IMR-90 (cell line): ENCODE results near the gene EEF2K. TPM values are rescaled to one million over a fixed set of nuclear protein-coding genes. Genes with fewer than 3 reads are reported as not detected.

Experiments used
- ATAC-seq: fragments of 200-7000 bp; cut with Tn5 transposase; 2 replicates; pipeline ENCODE4 v1.9.1; 2020; ENCODE audit warnings: low read depth, mild to moderate bottlenecking, moderate library complexity
- BruUV-seq: library from RNA; stranded (reverse); fragments of 400-500 nt; replicated peaks from 2 replicates; lab custom pipeline; 2021; lab: Mats Ljungman, UMichigan
- CTCF ChIA-PET: fragments of 300-600 bp; formaldehyde crosslinking; extraction: SDS; loops from one replicate; lab custom pipeline; 2021; ENCODE audit warnings: antibody characterized with exemption; lab: Yijun Ruan, JAX
- POLR2A ChIA-PET: fragments of 300-600 bp; sonication (Branson Sonifier 250); formaldehyde crosslinking; loops from one replicate; lab custom pipeline; 2022; ENCODE audit warnings: antibody characterized with exemption; ENCODE audit not compliant: unreplicated experiment; lab: Charles Lee
- DNase-seq: peaks from one replicate; pipeline ENCODE4 v3.0.0; 2013
- H2AFZ ChIP-seq: replicated peaks from 2 replicates; pipeline ENCODE3; 2013; ENCODE audit warnings: low read length, mild to moderate bottlenecking; ENCODE audit not compliant: poor library complexity
- H2AK5ac ChIP-seq: 2 replicates; pipeline ENCODE4 v1.6.1; 2013; ENCODE audit warnings: low read depth, low read length, inconsistent platforms
- H2AK9ac ChIP-seq: replicated peaks from 2 replicates; pipeline ENCODE3; 2013; ENCODE audit warnings: mild to moderate bottlenecking, low read depth, low read length, moderate library complexity; ENCODE audit not compliant: poor library complexity
- H2BK120ac ChIP-seq: 2 replicates; pipeline ENCODE4 v1.6.1; 2013; ENCODE audit warnings: low read depth, low read length, inconsistent platforms
- H2BK15ac ChIP-seq: 3 replicates; pipeline ENCODE4 v1.6.1; 2013; ENCODE audit warnings: low read depth, low read length, inconsistent platforms
- H2BK20ac ChIP-seq: 2 replicates; pipeline ENCODE4 v1.6.1; 2013; ENCODE audit warnings: low read depth, mild to moderate bottlenecking, inconsistent platforms, low read length, moderate library complexity
- H2BK5ac ChIP-seq: 2 replicates; pipeline ENCODE4 v1.6.1; 2013; ENCODE audit warnings: mild to moderate bottlenecking, low read depth, low read length, inconsistent platforms; ENCODE audit not compliant: poor library complexity, severe bottlenecking
- H3K14ac ChIP-seq: replicated peaks from 2 replicates; pipeline ENCODE4 v1.6.1; 2013; ENCODE audit warnings: low read depth, low read length, inconsistent platforms
- H3K18ac ChIP-seq: 2 replicates; pipeline ENCODE4 v1.6.1; 2013; ENCODE audit warnings: low read depth, low read length, control low read depth
- H3K23ac ChIP-seq: 2 replicates; pipeline ENCODE4 v1.6.1; 2013; ENCODE audit warnings: low read depth, low read length, inconsistent platforms
- H3K27ac ChIP-seq: 2 replicates; pipeline ENCODE4 v1.5.1; 2013; ENCODE audit warnings: mild to moderate bottlenecking, control low read depth, low read length; ENCODE audit not compliant: insufficient read depth
- H3K27me3 ChIP-seq: 2 replicates; pipeline ENCODE4 v1.6.1; 2013; ENCODE audit warnings: low read length; ENCODE audit not compliant: control insufficient read depth, insufficient read depth
- H3K36me3 ChIP-seq: 2 replicates; pipeline ENCODE4 v1.6.1; 2013; ENCODE audit warnings: low read length, mixed read lengths; ENCODE audit not compliant: control insufficient read depth, insufficient read depth
- H3K4ac ChIP-seq: 2 replicates; pipeline ENCODE4 v1.6.1; 2013; ENCODE audit warnings: low read depth, low read length, inconsistent platforms
- H3K4me1 ChIP-seq: 2 replicates; pipeline ENCODE4 v1.6.1; 2013; ENCODE audit warnings: low read length, mixed read lengths; ENCODE audit not compliant: control insufficient read depth, insufficient read depth
- H3K4me2 ChIP-seq: 2 replicates; pipeline ENCODE4 v1.6.1; 2013; ENCODE audit warnings: low read depth, mild to moderate bottlenecking, control low read depth, low read length, moderate library complexity
- H3K4me3 ChIP-seq: 2 replicates; pipeline ENCODE4 v1.5.1; 2013; ENCODE audit warnings: low read depth, mild to moderate bottlenecking, control low read depth, low read length, moderate library complexity; ENCODE audit not compliant: insufficient read depth
- H3K56ac ChIP-seq: 2 replicates; pipeline ENCODE4 v1.6.1; 2013; ENCODE audit warnings: low read length, inconsistent platforms; ENCODE audit not compliant: insufficient read depth; ENCODE audit errors: extremely low read depth
- H3K79me1 ChIP-seq, 2 experiments: 2 replicates each; pipeline ENCODE4 v1.6.1; 2013; ENCODE audit warnings: low read length in 2 of 2, inconsistent platforms in 1 of 2, low read depth in 1 of 2
- H3K9ac ChIP-seq: 2 replicates; pipeline ENCODE4 v1.6.1; 2013; ENCODE audit warnings: low read depth, low read length, control low read depth
- H3K9me1 ChIP-seq: 2 replicates; pipeline ENCODE4 v1.6.1; 2013; ENCODE audit warnings: low read length, inconsistent platforms; ENCODE audit not compliant: insufficient read depth
- H3K9me3 ChIP-seq: 2 replicates; pipeline ENCODE4 v1.6.1; 2013; ENCODE audit warnings: low read length; ENCODE audit not compliant: control insufficient read depth, insufficient read depth
- H4K20me1 ChIP-seq: 2 replicates; pipeline ENCODE4 v1.6.1; 2013; ENCODE audit warnings: low read length, inconsistent platforms; ENCODE audit not compliant: insufficient read depth
- H4K5ac ChIP-seq: 2 replicates; pipeline ENCODE4 v1.6.1; 2013; ENCODE audit warnings: mild to moderate bottlenecking, low read depth, low read length, control low read depth
- H4K8ac ChIP-seq, 2 experiments: 2 replicates each; pipeline ENCODE4 v1.6.1; 2013; ENCODE audit warnings: low read depth in 2 of 2, low read length in 2 of 2, control low read depth in 1 of 2, inconsistent platforms in 1 of 2
- H4K91ac ChIP-seq: 2 replicates; pipeline ENCODE4 v1.6.1; 2013; ENCODE audit warnings: low read depth, low read length, inconsistent platforms; ENCODE audit not compliant: insufficient read depth
- BHLHE40 ChIP-seq: fragments of 150-350 bp; IDR thresholded peaks from 2 replicates; pipeline ENCODE4 v1.6.1; 2016; ENCODE audit warnings: mild to moderate bottlenecking, low read depth, low read length
- CEBPB ChIP-seq: IDR thresholded peaks from 2 replicates; pipeline ENCODE4 v1.6.1; 2012; ENCODE audit warnings: low read depth, low read length, improper control_type of control experiment
- CHD1 ChIP-seq: IDR thresholded peaks from 2 replicates; pipeline ENCODE4 v1.6.1; 2012; ENCODE audit warnings: low read depth, low read length, improper control_type of control experiment
- CTCF ChIP-seq: conservative IDR thresholded peaks from 2 replicates; pipeline ENCODE4 v1.5.1; 2012; ENCODE audit warnings: mild to moderate bottlenecking, low read depth, low read length, improper control_type of control experiment
- ELK1 ChIP-seq: fragments of 150-350 bp; IDR thresholded peaks from 2 replicates; pipeline ENCODE4 v1.6.1; 2016; ENCODE audit warnings: low read depth, mild to moderate bottlenecking, low read length, moderate library complexity, borderline replicate concordance
- FOS ChIP-seq: fragments of 150-350 bp; IDR thresholded peaks from 2 replicates; pipeline ENCODE4 v1.6.1; 2016; ENCODE audit warnings: low read depth, low read length
- MAFK ChIP-seq: IDR thresholded peaks from 2 replicates; pipeline ENCODE4 v1.6.1; 2012; ENCODE audit warnings: low read depth, low read length, improper control_type of control experiment
- MAZ ChIP-seq: IDR thresholded peaks from 2 replicates; pipeline ENCODE4 v1.6.1; 2012; ENCODE audit warnings: low read depth, mild to moderate bottlenecking, low read length, improper control_type of control experiment, moderate library complexity, borderline replicate concordance
- MXI1 ChIP-seq: IDR thresholded peaks from 2 replicates; pipeline ENCODE4 v1.6.1; 2012; ENCODE audit warnings: low read depth, mild to moderate bottlenecking, low read length, moderate library complexity, borderline replicate concordance
- NFE2L2 ChIP-seq: fragments of 150-350 bp; IDR thresholded peaks from 2 replicates; pipeline ENCODE4 v1.6.1; 2016; ENCODE audit warnings: low read depth, mild to moderate bottlenecking, low read length
- POLR2A ChIP-seq: IDR thresholded peaks from 2 replicates; pipeline ENCODE4 v1.6.1; 2012; ENCODE audit warnings: mild to moderate bottlenecking, low read depth, low read length
- RCOR1 ChIP-seq: IDR thresholded peaks from 2 replicates; pipeline ENCODE4 v1.6.1; 2012; ENCODE audit warnings: mild to moderate bottlenecking, low read length, improper control_type of control experiment; ENCODE audit not compliant: insufficient replicate concordance
- RFX5 ChIP-seq: IDR thresholded peaks from 2 replicates; pipeline ENCODE4 v1.8.0; 2012; ENCODE audit warnings: low read depth, mild to moderate bottlenecking, low read length, moderate library complexity
- SMC3 ChIP-seq: fragments of 150-350 bp; IDR thresholded peaks from 2 replicates; pipeline ENCODE4 v1.6.1; 2016; ENCODE audit warnings: low read depth, mild to moderate bottlenecking, antibody characterized with exemption, low read length, moderate library complexity
- USF2 ChIP-seq: fragments of 150-350 bp; IDR thresholded peaks from 2 replicates; pipeline ENCODE4 v1.6.1; 2017; ENCODE audit warnings: mild to moderate bottlenecking, antibody characterized with exemption, low read length, low read depth
- whole genome bisulfite sequencing, 2 experiments: methylation state at CpG; one replicate each; pipeline versions ENCODE4 v1.1.5 to v1.1.7; 2013; ENCODE audit warnings: missing lambda C conversion rate in 2 of 2; ENCODE audit not compliant: insufficient read length in 1 of 2; ENCODE audit errors: extremely low coverage in 2 of 2; 5-methylcytosine and 5-hydroxymethylcytosine counted together
- dilution Hi-C: fragments of 300-500 bp; cut with HindIII; formaldehyde crosslinking; loops from one replicate; pipeline ENCODE4 v1.14.3; 2018; ENCODE audit warnings: low sequenced_read_pairs; ENCODE audit not compliant: unreplicated experiment
- in situ Hi-C: fragments of 300-500 bp; cut with MboI; formaldehyde crosslinking; loops from 3 replicates; pipeline ENCODE4 v1.14.3; 2019; ENCODE audit warnings: low sequenced_read_pairs, inconsistent platforms, mixed read lengths
- intact Hi-C: fragments of 100-400 bp; cut with micrococcal nuclease; formaldehyde crosslinking; loops from 2 replicates; pipeline ENCODE4 v1.10.0; 2022
- polyA plus RNA-seq, 3 experiments: library from polyadenylated mRNA; depleted of rRNA; stranded (reverse); fragments of >200 nt; gene quantifications; 2 replicates each; pipeline ENCODE4 v1.2.3, GENCODE V29; 2012; ENCODE audit warnings: low replicate concordance in 1 of 3
- total RNA-seq: library from RNA; depleted of rRNA; stranded (reverse); fragments of >200 nt; gene quantifications from 2 replicates; pipeline ENCODE4 v1.2.3, GENCODE V29; 2012

EEF2K gene
- total and polyA plus RNA-seq, 2 of the 4 experiments (the other 2 are of a cell fraction), result 9.7 to 16.5 TPM

- H3K18ac ChIP-seq, result peak overlapping the region; percentile 5; the same call in 1 of the 2 replicates
- DNase-seq (no peak), ATAC-seq (no peak)
- peak overlapping the region; percentile 74; the same call in 1 of the 2 replicates for H3K23ac ChIP-seq
- peaks cover 7% of the 10 kb centered on the region; the same call in 1 of the 2 replicates for H3K4me1 ChIP-seq
- H2AK5ac ChIP-seq, result no peak overlapping the region
- peak overlapping the region; percentile 48; the same call in 1 of the 2 replicates for H2BK20ac ChIP-seq
- peaks cover 23% of the 10 kb centered on the region for H4K20me1 ChIP-seq
- H4K91ac ChIP-seq, result peak overlapping the region; percentile 43
- H2BK5ac ChIP-seq, result peak overlapping the region; percentile 44
- 10% methylated on average over 7 of the region's 11 CpGs; no CpG with 5 or more reads in 1 of the 2 experiments for WGBS, 2 experiments
- peaks cover 22 to 41% of the 10 kb centered on the region in 2 experiments for H3K79me1 ChIP-seq
- peak overlapping the region; percentile 21; the same call in 1 of the 2 replicates for H2BK120ac ChIP-seq
- CTCF ChIA-PET, result interaction anchor here (0.7 to 1.0 kb wide), 3 partner anchors 15 to 93 kb away, joined by 3 read pairs; no protein-coding TSS in a partner anchor
- peak overlapping the region; percentile 58 for H3K4me2 ChIP-seq
- dilution Hi-C loops, result no loop called here
- in situ Hi-C loops, result no loop called here
- peak overlapping the region; percentile 60 for H3K56ac ChIP-seq
- 0 out of 2 replicates have a peak, but pooled peaks cover 1% of the 10 kb centered on the region for H3K36me3 ChIP-seq
- H3K9me1 ChIP-seq, result peaks cover 6% of the 10 kb centered on the region
- H2AFZ ChIP-seq, result peak overlapping the region; percentile 96
- intact Hi-C loops, result loop anchor here (1.0 kb wide), 2 partner anchors 10 to 92 kb away; partner anchors contain the start of gene POLR3E
- H3K14ac ChIP-seq, result peak overlapping the region; percentile 10; the same call in 1 of the 2 replicates
- H3K9me3 ChIP-seq, result no peaks in the 10 kb centered on the region
- peak overlapping the region; percentile 47 for H3K9ac ChIP-seq
- peak overlapping the region; percentile 54 for H4K5ac ChIP-seq
- peak overlapping the region; percentile 92 for H2AK9ac ChIP-seq
- POLR2A ChIA-PET, result no interaction called here
- peak overlapping the region; percentile 41 for H3K27ac ChIP-seq
- H3K4ac ChIP-seq, result peak overlapping the region; percentile 44; the same call in 1 of the 2 replicates
- no TSS peak for BruUV-seq
- H4K8ac ChIP-seq, result peak overlapping the region; percentile 78 to 95
- H2BK15ac ChIP-seq, result 0 out of 3 replicates have a peak overlapping the region, but pooled peaks have one; percentile 12
- no peaks in the 10 kb centered on the region for H3K27me3 ChIP-seq
- H3K4me3 ChIP-seq, result peak overlapping the region; percentile 73
- TF ChIP-seq NFE2L2, result no peak
- TF ChIP-seq CEBPB, result no peak
- no peak for TF ChIP-seq BHLHE40
- no peak for TF ChIP-seq FOS
- no peak for TF ChIP-seq MXI1
- TF ChIP-seq RFX5, result no peak
- TF ChIP-seq MAZ, result no peak
- TF ChIP-seq CHD1, result no peak
- no peak for TF ChIP-seq SMC3
- no peak for TF ChIP-seq CTCF
- no peak for TF ChIP-seq MAFK
- no peak for TF ChIP-seq ELK1
- TF ChIP-seq USF2, result no peak
- no peak for TF ChIP-seq RCOR1
- TF ChIP-seq POLR2A, result no peak
Observed at GRCh38 chr16:22205577-22206012, 483 bp upstream of the EEF2K start.
